22Rv1 (cell line): ENCODE results near the gene DRAXIN.
A peak's percentile ranks its signal among the peaks of the same experiment; 100 is the strongest.

Experiments
- H3K27ac ChIP-seq: fragments of 450-650 bp; 2 replicates; pipeline ENCODE4 v1.5.1; 2017
- CTCF ChIP-seq: fragments of 450-650 bp; IDR thresholded peaks from 2 replicates; pipeline ENCODE4 v1.5.1; 2017; ENCODE audit warnings: mild to moderate bottlenecking
- ZFX ChIP-seq: fragments of 450-650 bp; IDR thresholded peaks from 2 replicates; pipeline ENCODE4 v1.6.1; 2017; ENCODE audit warnings: antibody characterized with exemption, borderline replicate concordance

DRAXIN gene

GRCh38 chr1:11729155-11729497 lies 37.6 kb downstream of the DRAXIN start:
- no peak for TF ChIP-seq CTCF
- TF ChIP-seq ZFX: no peak
- no peak overlapping the region for H3K27ac ChIP-seq

DNA sequence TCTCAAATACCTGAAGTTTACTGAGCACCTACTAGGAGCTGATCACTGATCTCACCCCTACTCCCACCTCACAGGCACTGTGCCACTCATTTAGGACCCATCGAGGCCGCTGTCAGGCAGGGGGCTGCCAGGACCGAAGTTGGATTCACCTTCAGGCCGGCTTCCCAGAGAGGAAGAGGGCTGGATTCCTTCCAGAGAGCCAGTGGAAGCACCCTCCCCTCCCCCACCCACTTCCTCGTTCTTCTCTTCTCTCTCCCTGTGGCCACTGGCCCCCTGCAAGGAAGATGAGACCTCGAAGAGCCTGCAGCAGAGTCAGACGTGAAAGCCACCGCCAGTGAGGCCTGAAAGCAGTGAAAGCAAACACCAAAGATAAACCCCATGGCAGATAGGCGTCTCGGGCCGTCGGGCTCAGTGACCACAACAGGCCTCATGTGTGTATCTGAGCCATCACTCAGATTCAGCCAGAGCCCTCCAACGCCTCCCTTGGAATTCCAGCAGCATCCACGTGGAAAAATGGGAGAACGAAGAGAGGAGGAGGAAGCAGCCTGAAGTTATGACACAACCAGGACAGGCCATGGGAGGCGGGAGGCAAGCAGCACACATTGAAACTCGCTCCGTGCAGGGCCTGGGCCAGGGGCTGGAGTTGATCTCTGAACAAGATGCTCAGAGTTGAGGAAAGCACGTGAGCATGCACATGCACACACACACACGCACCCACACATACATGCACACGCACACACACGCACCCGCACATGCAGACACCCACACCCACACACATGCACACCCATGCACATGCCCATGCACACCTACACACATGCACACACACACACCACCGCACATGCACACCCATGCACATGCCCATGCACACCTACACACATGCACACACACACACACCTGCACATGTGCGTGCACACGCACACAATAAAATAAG lies 38.3 kb downstream of the DRAXIN start:
- H3K27ac ChIP-seq: no peak overlapping the region
- TF ChIP-seq ZFX (no peak), CTCF (no peak)

- no peak overlapping the region for H3K27ac ChIP-seq
- TF ChIP-seq CTCF (no peak), ZFX (no peak)
Measured at GRCh38 chr1:11730429-11730891, 39.0 kb downstream of the DRAXIN start.

DNA sequence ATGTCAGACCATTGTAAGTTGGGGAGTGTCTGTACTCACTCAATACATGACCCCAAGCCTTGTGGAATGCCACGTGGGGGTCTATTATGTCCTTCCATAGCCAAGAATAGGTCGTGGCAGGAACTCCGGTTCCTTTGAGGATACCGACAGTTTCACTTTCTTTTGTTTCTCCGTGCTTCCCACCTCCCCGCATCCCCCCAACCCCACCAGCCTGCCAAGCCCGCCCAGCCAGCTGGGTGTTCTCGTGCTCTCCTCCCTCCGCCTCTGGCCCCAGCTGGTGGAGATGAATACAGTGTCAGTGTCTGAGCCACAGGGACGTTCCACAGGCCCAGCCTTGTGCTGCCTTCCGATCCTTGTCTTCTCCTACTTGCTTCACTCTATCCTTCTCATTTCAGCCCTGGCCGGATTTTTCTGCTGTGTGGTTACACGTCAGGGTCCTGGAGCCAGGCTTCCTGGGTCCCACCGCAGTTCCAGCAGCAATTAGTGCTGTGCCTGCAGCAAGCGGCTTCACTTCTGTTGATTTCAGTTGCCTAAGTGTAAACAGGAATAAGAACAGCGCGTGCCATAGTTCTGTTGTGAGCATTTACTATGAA lies 40.3 kb downstream of the DRAXIN start:
- TF ChIP-seq CTCF (no peak), ZFX (no peak)
- peak overlapping the region; percentile 63 for H3K27ac ChIP-seq

GRCh38 chr1:11733306-11733705 lies 41.8 kb downstream of the DRAXIN start:
- TF ChIP-seq CTCF (no peak), ZFX (no peak)
- no peak overlapping the region for H3K27ac ChIP-seq

- TF ChIP-seq ZFX: no peak
- H3K27ac ChIP-seq: peak overlapping the region; percentile 94
Measured at GRCh38 chr1:11735531-11735853, 44.0 kb downstream of the DRAXIN start.

DNA sequence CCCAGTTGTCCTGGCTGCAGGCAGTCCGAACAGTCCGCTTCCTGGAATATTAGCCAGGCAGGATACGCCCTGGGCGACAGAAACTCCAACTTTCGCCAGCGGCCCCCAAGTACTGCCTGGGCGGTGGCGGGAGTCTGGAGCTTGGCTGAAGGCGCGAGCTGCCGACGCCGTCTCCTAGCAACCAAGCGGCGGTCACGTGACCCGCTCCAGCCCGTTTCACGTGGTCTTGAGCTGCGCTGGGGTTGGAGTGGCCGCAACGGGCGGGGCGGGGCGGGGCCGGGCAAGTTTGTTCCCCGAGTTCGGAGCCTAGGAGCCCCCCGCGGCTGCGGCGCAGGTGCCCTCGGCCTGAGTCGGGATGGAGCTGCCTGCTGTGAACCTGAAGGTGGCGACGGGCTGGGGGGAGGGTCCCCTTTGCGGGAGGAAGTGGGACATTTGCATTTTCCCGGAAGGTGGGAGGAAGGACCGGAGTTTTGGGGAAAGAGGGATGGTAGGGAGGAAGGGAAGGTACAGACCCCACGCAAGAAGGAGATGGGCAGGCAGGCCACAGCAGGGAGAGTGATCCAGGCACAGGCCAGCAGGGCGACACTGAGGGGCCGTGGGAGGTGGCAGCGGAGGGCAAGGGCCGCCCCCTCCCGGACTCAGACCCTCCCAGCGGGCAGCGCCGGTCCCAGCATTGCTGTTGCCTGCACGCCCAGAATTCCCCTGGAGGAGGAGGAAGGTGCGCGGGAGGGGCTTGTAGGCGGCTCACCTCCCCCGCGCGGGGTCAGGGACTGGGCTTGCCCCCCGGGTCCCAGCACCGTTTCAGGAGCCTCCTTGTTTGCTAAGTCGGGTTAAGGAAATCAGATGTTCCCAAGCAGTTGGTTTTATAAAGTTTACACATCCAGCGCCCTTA lies 44.6 kb downstream of the DRAXIN start, which contains the start of gene AGTRAP:
AGTRAP (plus strand) TSS at position 283 of the 892 bp plus-strand sequence; CDS start at position 356, 73 bp downstream.
- peak within 1 kb of the TSS; percentile 94 for H3K27ac ChIP-seq
- TF ChIP-seq CTCF: peak; percentile 9; the same call in 1 of the 2 replicates
- TF ChIP-seq ZFX: no peak
